ENCODE results near the gene CNPPD1. TPM values are rescaled to one million over a fixed set of nuclear protein-coding genes. Genes with fewer than 3 reads are reported as not detected.

The CNPPD1 gene
- total RNA-seq, 4 donors from 2014 or later, result 35.9 to 55.5 (median 44.2) TPM

DNA sequence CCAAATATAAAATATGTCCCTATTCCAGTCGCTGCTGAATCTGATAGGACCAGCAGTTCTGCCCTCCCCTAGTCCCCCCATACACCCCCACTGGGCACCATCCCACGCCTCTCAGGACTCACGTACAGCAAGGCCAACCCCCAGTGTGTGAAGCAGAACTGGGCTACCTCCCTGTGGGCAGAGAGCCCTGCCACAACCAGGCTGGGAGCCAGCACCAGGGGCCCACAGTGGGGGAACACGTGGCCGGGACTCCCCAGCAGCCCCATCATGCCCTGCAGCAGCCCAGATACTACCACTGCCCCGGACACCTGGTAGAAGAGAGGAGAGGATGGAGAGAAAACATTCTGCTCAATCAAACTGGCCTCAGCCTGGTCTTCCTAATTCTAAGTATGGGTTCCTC lies 8.2 kb downstream of the CNPPD1 start:
- TF ChIP-seq, protein P1, sequence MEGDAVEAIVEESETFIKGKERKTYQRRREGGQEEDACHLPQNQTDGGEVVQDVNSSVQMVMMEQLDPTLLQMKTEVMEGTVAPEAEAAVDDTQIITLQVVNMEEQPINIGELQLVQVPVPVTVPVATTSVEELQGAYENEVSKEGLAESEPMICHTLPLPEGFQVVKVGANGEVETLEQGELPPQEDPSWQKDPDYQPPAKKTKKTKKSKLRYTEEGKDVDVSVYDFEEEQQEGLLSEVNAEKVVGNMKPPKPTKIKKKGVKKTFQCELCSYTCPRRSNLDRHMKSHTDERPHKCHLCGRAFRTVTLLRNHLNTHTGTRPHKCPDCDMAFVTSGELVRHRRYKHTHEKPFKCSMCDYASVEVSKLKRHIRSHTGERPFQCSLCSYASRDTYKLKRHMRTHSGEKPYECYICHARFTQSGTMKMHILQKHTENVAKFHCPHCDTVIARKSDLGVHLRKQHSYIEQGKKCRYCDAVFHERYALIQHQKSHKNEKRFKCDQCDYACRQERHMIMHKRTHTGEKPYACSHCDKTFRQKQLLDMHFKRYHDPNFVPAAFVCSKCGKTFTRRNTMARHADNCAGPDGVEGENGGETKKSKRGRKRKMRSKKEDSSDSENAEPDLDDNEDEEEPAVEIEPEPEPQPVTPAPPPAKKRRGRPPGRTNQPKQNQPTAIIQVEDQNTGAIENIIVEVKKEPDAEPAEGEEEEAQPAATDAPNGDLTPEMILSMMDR (IDR thresholded peaks at IDR 0.05; ENCODE audit: low read depth), result no peak

DNA sequence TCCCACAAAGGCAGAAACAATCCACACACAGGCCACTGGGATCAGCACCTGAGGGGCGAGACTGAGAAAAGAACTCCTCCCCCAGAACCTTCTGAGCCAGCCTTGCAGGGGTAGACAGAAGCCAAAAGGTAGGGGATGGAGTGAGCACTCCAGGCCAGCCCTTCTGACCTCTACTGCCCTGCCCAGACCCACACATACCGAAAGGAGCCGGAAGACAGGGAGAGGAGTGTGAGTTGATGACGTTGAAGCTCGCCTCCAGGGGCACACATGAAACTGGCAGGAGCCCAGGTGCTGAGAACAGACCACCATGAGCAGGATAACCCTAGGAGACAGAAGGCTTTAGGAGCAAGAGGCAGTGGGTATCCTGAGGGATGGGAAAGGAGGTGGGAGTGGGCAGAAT lies 8.7 kb downstream of the CNPPD1 start:
- TF ChIP-seq, protein P1 (IDR thresholded peaks at IDR 0.05; ENCODE audit: low read depth), result no peak

DNA sequence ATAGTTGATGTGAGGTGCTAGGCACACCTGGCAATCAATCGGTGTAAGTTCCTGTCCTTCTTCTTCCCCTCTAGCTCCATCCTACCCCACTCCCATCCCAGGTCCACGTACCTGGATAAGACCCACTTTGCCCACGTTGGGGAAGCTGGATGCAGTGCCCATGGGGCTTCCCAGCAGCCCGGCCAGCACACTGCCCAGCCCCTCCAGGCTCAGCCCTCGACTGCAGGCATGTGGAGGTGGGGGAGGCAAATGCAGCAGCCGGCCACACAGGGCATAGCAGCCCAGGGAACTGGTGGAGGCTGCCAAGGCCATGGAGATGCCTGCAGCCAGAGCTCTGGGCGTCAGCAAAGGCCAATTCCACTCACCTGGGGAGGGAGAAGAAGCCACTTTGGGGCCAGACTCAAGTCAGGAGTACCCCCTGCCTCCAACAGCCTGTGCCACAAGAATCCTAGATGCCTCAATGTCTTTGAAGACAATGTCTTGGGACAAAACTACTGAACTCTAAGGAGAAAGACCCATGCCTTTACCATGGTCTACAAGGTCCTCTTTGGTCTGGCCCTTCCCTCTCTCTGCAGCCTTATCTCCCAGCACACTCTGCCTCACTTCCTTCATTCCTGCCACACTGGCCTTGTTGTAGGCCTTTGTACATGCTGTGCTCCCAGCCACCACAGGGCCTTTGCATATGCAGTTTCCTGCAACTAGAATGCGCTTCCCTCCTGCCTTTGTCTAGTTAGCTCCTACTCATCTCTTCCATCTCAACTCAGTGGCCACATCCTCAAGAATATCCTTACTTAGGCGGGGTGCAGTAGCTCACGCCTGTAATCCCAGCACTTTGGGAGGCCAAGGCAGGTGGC lies 11.4 kb downstream of the CNPPD1 start:
- TF ChIP-seq, protein P1 (IDR thresholded peaks at IDR 0.05; ENCODE audit: low read depth), result no peak

DNA sequence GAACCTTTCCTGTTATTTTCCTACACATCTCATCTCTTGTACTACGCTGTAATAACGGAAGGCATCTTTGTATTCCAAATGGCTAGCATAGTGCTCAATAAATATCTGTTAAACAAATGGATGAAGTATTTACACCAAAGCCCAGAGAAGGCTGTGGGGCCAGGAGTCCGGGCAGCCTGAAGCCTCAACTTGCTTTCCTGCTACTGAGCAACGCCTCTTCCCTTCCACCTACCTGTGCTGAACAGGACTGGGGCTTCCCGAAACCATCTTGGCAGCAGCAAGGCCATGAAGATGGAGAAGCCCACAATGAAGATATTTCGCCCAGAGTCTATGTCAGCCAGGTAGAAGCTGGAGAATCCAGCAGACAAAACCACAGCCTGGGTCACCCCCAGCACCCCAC lies 13.6 kb downstream of the CNPPD1 start:
- TF ChIP-seq, protein P1 (IDR thresholded peaks at IDR 0.05; ENCODE audit: low read depth), result no peak

DNA sequence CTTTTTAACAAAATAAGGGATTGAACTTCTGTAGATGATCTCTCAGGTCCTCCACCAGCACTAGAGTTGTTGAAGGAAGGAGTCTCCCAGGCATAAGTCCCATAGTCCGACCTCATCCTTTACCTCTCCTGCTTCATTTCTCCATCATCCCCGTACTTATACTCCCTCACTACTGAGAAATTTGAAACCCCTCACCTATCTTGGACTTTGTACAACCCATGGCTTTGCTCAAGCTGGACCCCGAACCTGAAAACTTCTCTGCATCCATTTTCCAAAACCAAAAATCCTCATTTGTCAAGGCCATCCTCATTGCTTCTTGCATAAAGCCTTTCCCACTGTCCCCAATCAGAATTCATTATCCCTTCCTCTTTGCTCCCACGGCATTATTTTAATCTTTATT lies 15.6 kb downstream of the CNPPD1 start:
- TF ChIP-seq, protein P1 (IDR thresholded peaks at IDR 0.05; ENCODE audit: low read depth), result no peak

DNA sequence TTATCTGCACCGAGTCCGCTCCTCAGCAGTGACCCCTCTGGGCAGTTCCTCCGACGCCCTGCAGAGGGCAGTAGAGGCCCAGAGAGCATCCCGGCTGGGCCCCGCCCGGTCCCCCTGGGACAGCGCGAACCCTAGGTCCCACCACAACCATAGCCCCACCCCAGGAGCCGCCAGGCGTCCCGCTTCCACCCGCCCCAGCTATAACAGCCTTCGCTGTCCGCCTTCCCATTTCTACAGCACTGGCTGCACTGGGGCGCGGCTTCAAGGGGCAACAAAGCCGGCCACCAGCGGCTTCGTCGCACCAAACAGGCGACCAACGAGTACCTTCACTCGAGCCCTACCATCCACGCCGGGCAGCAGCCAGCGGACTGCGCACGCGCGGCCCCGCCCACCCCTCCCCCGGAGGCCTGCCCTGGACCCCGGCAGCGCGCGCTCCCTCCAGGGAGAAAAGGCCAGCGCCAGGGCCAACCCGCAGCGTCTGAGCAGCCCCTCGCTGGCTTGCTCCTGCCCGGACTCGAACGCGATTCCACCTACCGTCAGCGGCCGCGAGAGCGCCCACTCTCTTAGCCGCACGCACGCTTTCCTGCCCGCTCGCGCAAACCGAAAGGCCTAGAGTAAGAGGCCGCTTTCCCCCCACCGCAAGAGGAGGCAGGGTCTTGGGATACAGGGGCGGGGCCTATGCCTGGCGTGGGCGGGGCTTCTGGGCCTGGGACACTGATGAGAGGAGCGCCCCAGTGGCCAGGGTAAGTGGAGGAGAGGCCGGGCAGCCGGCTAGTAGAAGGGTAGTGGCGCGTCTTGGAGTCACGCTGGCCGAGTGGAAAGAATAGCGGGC lies 16.3 kb downstream of the CNPPD1 start, which contains the start of gene NHEJ1:
TSS of gene NHEJ1 (minus strand) at position 630 of the 832 bp plus-strand sequence. CDS start 2,453 bp downstream, outside the sequence.
- TF ChIP-seq, protein P1 (IDR thresholded peaks at IDR 0.05; ENCODE audit: low read depth), result no peak

DNA sequence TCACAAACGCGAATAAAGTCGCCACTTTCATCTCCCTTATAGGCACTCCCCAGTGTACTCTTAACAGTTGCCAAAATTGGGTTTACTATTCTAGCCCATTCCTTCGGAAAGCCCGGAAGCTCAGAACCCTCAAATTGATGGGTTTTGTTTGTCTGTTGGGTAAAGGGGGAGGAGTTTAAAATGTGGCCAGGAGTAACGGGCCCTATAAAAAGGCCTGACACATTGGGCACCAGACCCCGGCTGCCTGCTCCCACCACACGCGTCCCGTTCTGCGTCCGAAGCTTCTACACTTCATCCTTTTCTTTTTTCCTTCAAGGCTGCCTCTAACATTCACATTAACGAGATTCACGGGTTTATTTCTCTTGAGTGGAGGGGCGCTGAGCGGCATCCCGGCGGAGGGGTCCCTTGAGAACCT lies 16.9 kb downstream of the CNPPD1 start:
- TF ChIP-seq, protein P1 (IDR thresholded peaks at IDR 0.05; ENCODE audit: low read depth), result no peak
